RPMI8226 (cell line): ENCODE results near the gene SP3.
A peak's percentile ranks its signal among the peaks of the same experiment; 100 is the strongest.

Source experiments
- DNase-seq: peaks from one replicate; pipeline ENCODE4 v3.0.0-alpha.2; 2015

Gene SP3

DNA sequence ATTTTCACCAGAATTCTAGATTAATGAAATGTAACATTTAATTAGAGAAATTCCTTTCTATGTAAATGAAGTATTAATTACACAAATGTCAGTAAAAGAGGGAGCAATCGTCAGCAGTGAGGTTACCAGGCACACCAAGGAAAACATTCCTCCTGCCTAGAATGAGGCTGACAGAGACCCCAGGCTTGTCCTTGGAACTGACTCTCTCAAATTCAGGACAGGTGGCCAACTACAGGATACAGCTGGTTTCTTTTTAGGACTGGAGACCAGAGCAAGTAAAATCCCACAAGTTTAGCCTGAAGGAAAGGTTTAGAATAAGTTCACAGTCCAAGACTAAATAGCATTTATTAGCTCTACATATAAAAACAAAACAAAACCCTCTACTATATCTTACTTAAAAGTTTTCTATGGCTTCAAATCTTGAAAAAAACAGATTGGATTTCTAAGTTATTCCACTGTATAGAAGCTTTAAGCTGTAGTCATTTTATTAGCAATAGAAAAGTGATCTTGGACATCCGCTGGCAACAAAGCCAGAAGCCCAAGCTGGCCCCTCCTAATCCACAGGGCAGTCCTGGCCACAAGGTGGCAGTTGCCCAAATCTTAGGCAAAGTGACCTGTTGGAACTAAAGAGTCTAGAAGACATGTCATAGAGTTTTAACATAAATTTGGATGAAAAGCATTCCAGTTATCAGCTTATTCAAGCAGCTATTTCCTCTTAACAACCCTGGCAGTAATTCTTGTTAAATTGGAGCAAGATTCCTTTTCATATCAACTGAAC, 81.0 kb downstream of the SP3 start:
- DNase-seq, result peak; percentile 55

GRCh38 chr2:173881886-173882285, 83.3 kb downstream of the SP3 start:
- no peak for DNase-seq

GRCh38 chr2:173881461-173881860, 83.7 kb downstream of the SP3 start:
- peak; percentile 69 for DNase-seq

DNA sequence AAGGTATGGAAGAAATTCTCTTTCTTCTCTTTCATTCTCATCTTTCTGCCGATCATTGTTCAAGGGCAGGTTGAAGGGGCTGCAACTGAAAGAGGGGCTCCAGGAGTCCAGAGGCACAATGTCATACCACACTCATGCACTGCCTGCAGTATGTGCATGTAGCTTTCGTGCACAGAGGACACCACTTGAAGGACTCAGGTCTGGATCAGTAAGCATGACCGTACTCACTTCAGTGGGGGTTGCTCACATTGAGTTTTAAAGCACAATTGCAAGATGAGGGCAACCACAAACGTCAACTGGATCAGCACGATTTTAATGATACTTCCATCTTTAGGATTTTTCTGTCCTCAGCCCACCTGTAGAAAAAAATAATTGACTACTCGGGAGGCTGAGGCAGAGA, 84.6 kb downstream of the SP3 start:
- DNase-seq, result no peak

- DNase-seq, result no peak
Measured at GRCh38 chr2:173876833-173877413, 88.2 kb downstream of the SP3 start.

DNA sequence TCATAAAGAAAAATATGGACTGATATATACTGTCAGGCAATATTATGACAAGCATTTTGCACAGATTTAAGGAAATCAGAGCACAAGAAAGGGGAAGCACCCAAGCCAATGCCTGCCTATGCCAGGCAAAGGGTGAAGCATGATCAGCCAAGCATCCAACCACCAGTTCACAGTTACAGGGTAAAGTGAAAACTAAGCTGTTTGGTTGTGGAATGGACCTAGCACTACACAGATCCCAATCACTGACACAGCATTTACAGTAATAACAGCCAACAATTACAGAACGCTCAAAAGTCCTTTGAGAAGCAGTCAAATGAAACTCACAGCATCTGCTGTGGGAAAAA, 90.3 kb downstream of the SP3 start:
- DNase-seq, result no peak

DNA sequence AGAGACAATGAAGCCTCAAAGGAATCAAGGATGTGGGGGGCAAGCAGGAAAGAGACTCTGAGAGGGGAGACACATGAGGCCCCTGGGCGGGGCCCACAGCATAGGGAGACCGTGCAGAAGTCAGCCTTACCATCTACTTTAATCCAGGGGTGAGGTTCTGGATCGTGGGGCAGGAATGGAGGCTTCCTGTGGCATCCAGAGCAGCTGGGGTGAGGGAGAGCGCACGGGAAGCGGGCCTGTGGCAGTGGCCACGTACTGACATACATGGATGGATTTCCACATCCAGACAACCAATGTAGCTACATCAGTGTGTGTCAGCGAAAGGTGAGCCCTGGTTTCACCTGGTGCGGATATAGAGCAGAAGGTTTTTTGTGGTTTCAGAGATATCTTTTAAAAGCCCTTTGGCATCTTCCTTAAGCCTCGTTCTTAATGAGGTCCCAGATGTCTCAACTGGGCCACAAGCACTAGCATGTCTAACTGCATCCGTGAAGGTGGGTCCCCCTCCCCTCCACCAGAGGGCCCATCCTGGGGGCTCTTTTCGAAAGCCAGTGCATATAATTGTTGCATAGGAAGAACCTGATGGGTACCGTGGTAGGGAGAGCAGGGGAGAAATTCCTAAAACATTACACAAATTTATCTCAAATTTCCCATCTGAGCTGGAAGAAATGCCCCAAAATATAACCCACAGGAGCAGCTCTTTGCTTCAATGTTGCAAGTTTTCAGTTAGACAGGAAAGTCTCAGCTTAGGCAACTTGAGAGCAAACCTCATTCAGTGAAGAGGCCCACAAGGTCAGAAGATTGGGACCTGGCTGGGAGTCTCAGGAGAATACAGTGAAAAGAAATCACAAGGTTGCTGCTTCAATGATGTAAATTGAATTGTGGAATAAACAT, 90.9 kb downstream of the SP3 start:
- no peak for DNase-seq

DNA sequence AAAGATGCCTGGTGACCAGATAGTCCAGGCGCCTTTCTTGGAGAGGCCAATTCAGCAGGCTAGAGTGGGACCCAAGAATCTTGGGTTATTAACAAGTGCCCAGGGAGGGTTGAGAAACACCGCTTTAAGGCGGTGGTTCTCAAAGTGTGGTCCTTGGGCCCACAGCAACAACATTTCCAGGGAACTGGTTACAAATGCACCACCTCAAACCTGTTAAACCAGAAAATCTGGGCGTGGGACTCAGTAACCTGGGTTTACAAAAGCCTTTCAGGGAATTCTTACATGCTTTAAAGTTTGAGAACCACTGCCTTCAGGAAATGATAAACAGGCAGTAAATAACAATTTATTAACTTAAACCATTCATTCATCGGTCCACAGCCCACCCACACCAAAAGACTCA, 92.5 kb downstream of the SP3 start:
- DNase-seq, result no peak

DNA sequence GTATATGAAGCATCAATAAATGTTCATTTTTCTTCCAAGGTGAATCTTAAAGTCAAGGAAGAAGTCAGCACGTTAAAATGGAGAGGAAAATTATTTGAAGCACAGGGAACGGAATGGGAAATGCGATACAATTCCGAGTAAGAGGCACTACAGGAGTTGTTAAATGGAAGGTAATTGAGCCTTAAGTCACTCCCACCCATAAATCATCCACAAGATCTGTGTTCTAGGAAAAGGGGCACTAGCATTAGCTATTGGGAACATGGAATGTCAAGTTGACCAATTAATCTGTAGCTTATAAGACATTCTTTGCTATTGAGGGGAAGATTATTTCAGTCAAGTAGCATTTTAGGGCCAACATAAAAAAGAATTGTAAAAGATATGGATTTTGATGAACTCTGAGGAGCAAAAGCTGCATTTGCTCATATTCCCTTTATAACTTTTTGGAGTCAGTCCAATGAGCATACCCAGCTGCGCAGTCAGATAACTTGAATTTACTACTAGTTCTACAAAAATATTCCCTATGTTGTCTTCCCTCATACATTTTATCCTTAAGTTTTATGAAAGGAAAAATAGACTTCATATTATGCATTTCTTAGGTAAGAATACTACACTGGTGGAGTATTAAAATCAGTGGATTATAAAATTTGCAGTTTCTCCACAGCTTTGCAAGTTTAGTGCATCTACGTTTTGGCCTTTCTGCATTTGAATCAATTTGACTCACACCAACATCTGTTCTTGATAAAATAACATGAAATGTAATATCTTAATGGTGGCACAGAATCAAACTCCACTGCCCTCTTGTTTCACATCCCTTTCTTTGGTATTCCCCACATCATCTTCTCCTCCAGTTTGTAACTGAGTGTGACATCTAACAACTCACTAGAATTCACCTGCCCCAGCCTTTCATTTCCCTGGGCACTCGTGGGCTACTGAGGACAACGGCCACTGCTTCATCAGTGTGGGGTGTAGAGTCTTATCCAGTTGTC, 95.6 kb downstream of the SP3 start:
- no peak for DNase-seq

- DNase-seq, result no peak
Measured at GRCh38 chr2:173868406-173868805, 96.8 kb downstream of the SP3 start.

DNA sequence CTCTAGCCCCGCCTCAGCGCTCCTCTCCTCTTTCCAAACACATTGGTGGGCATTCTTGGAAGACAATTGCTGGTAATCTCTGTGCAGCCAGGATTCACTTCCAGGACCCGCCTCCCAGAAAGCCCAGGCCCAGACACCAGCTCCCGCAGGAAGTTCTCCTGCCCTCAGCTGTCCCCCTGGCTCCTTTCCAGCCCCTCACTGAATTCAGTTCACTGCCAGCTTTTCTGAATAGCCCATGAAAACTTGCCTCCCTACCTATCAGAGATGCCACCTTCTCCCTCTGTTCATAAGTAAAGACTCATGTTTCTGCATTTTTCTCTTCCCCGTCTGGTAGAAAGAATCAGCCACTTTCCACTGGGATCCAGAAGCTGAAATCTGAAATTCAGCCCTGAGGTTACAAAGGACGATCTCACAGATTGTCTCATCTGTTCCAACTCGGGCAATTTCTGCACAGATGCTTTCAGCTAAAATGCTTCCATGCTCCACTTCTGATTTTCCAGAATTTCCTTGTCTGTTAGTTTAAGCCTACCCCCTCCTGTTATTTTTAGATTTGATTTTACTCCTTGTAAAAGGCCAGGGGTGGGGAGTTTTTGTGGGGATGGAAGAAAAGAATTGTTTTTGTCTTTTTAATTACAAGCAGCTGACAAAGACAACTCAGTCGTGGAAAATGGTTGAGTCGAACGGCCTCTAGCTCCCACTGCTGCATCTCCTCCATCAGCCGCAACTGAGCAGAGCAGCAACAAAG, 98.1 kb downstream of the SP3 start:
- no peak for DNase-seq

DNA sequence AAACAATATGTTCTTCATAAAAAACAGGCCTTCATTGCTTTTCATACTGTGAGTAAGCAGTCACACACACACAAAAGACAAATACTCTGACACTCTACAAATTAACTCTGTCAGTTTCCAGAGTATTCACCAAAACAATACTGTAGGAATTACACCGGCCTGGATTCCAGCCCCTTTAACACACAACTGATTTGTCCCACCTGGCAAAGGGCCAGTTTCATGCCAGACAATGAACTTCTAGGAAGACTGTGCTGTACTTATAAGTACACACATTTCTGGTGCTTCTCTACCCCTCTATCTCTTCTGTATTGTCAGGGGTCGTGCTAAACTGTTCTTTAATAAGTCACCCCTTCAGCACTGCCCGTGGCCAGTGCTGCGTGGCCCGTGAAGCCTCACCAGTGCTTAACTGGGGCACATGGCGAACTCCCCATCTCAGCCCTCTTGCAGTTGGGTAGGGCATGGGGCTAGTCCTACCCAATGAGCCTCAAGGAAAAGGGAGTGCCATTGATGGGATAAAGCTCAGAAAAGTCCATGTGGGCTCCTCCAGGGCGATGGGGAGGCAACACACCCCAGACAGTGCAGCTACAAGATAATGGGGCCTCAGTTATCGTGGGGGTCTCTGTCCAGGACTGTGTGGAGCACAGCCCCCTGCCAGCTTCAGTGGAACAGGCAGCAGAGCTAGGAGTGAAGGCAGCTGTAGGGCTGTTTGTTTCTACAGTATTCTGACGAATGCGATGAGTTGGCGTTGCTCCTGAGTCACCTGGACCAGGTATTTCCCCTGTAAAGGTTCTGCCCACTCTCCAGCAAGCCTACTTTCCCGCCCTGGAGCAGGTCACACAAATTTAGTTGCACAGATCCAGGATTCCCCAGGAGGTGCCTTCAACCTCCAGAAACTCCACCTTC, 99.0 kb downstream of the SP3 start:
- DNase-seq, result no peak

GRCh38 chr2:173862612-173863217, 102.5 kb downstream of the SP3 start:
- no peak for DNase-seq

GRCh38 chr2:173860566-173860965, 104.6 kb downstream of the SP3 start:
- no peak for DNase-seq

- DNase-seq, result no peak
Measured at GRCh38 chr2:173860082-173860481, 105.1 kb downstream of the SP3 start.

DNA sequence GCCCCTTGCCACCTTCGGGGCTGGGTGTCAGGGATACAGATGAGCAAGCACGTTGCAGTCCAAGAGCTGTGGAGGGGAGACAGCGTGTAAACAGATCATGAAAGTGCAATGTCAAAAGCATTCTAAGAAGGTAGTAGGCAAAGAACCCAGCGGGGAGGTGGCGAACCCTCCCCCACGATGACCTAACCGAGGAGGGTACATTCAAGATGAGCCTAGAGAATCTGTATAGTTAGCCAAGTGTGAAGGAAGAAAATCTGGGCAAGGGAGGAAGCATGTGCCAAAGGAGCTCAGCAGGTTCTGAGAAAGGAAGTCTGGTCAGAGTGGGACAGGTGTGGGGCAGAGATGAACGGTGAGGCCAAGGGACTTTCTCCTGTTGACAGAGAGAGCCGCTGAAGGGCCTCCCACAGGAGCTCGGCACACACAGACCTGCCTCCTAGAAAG, 106.9 kb downstream of the SP3 start:
- DNase-seq, result peak; percentile 32
